HL-60 (cell line): ENCODE results near the gene GDF3.
A peak's percentile ranks its signal among the peaks of the same experiment; 100 is the strongest.

Experiments used
- POLR2AphosphoS5 ChIP-seq: IDR thresholded peaks from 2 replicates; pipeline ENCODE4 v1.6.1; 2012; ENCODE audit warnings: low read depth
- REST ChIP-seq: IDR thresholded peaks from 2 replicates; pipeline ENCODE4 v1.6.1; 2012; ENCODE audit warnings: low read depth; ENCODE audit not compliant: insufficient replicate concordance
- TF ChIP-seq, protein P1 (sequence below): IDR thresholded peaks from one replicate; pipeline ENCODE4 v1.5.1; 2011; ENCODE audit warnings: low read length, control low read depth, inconsistent platforms; ENCODE audit not compliant: insufficient read depth

GRCh38 chr12:7645395-7646177 lies 50.0 kb downstream of the GDF3 start:
- TF ChIP-seq, protein P1, sequence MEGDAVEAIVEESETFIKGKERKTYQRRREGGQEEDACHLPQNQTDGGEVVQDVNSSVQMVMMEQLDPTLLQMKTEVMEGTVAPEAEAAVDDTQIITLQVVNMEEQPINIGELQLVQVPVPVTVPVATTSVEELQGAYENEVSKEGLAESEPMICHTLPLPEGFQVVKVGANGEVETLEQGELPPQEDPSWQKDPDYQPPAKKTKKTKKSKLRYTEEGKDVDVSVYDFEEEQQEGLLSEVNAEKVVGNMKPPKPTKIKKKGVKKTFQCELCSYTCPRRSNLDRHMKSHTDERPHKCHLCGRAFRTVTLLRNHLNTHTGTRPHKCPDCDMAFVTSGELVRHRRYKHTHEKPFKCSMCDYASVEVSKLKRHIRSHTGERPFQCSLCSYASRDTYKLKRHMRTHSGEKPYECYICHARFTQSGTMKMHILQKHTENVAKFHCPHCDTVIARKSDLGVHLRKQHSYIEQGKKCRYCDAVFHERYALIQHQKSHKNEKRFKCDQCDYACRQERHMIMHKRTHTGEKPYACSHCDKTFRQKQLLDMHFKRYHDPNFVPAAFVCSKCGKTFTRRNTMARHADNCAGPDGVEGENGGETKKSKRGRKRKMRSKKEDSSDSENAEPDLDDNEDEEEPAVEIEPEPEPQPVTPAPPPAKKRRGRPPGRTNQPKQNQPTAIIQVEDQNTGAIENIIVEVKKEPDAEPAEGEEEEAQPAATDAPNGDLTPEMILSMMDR = peak; percentile 92
- TF ChIP-seq POLR2AphosphoS5 (no peak), REST (no peak)
